Erythroblast (primary cell): ENCODE measurements around the gene SERTAD2.

Experiments
- DNase-seq, 2 experiments: peaks; one replicate each; lab custom pipeline; 2025; lab: John Stamatoyannopoulos, UW
- GATA1 ChIP-seq: IDR thresholded peaks from 2 replicates; pipeline ENCODE4 v1.6.1; 2011; ENCODE audit warnings: low read depth, mild to moderate bottlenecking, control low read depth, low read length, moderate library complexity
- POLR2A ChIP-seq: IDR thresholded peaks from 2 replicates; pipeline ENCODE4 v1.6.1; 2011; ENCODE audit warnings: mild to moderate bottlenecking, low read length

Gene SERTAD2

GRCh38 chr2:64625299-64626145, 28.2 kb downstream of the SERTAD2 start:
- TF ChIP-seq GATA1 (no peak), POLR2A (no peak)
- no peak for DNase-seq

- no peak for TF ChIP-seq GATA1
- no peak for TF ChIP-seq POLR2A
- DNase-seq = no peak
Observed at GRCh38 chr2:64624862-64625261, 28.9 kb downstream of the SERTAD2 start.

- no peak for DNase-seq
- TF ChIP-seq GATA1 (no peak), POLR2A (no peak)
Observed at GRCh38 chr2:64624108-64624610, 29.6 kb downstream of the SERTAD2 start.

GRCh38 chr2:64623242-64623850, 30.4 kb downstream of the SERTAD2 start:
- DNase-seq = no peak
- TF ChIP-seq POLR2A = no peak
- TF ChIP-seq GATA1 = no peak

DNA sequence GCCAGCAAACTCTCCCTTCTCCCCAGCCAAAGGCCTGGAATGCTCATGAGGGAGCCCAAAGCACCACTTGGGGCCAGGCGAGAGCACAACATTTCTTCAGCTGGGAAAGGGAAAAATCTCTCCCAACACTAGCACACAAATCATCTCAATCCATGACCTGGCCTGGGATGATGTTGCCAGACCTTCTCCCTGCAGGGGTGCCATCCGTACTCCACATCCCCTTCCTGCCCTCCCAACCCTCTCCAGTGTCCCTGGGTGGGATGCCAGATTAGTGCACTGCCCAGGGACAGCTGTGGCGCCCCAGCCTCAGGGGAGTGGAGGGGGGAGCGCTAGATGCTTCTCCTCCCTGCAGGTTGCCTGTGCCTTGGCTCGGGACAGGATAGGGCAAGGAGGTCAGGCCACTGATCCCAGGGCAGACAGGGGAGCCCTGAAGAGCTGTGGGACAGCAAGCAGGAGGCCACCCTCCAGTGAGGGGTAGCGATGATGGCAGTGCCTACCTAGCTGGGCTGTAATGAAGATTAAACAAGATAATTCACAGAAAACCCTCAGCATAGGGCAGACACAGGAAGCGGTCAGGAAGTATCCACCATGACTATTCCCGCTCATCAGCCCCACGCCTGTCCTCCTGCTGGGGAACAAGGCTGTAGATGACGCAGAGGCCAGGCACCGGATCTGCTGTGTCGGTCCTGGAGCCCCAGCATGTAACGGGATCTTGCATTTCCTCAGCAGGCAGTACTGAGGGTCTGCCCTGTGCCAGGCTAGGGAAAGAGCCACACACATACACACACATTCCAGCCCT, 31.1 kb downstream of the SERTAD2 start:
- no peak for TF ChIP-seq POLR2A
- no peak for TF ChIP-seq GATA1
- DNase-seq = no peak

DNA sequence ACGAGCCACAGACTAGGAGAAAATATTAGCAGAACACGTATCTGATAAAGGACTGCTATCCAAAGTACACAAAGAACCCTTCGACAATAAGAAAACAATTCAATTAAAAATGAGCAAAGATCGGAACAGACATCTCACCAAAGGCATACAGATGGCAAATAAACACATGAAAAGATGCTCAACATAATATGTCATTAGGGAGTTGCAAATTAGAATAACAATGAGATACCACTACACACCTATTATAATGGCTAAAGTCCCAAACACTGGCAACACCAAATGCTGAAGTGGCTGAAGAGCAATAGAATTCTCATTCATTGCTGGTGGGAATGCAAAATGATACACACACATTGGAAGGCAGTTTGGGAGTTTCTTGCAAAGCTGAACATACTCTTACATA, 33.1 kb downstream of the SERTAD2 start:
- TF ChIP-seq GATA1 = no peak
- TF ChIP-seq POLR2A = no peak
- DNase-seq = no peak

GRCh38 chr2:64617631-64618151, 36.0 kb downstream of the SERTAD2 start:
- no peak for TF ChIP-seq POLR2A
- no peak for TF ChIP-seq GATA1
- no peak for DNase-seq

GRCh38 chr2:64615844-64616536, 37.7 kb downstream of the SERTAD2 start:
- TF ChIP-seq GATA1 (no peak), POLR2A (no peak)
- no peak for DNase-seq

GRCh38 chr2:64615192-64615763, 38.4 kb downstream of the SERTAD2 start:
- TF ChIP-seq GATA1 = no peak
- no peak for TF ChIP-seq POLR2A
- DNase-seq = no peak

DNA sequence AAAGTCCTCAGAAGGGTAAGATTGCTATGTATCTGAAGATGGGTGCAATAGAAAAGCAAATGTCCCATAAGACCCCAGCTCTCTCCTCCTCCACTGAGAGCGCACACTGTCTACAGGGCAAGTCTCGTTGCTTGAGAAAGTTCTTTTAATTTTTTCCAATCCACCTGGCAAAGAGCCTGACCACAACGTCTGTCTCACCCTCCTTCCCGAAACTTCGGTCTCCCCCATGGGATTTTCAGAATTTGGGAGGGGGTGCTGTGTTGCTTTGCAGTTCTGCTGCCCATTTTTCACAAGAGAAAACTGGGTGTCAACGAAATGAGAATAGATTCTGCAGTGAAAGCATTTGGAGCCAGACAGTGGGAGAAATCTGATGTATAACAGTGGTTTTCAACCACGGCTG, 40.4 kb downstream of the SERTAD2 start:
- DNase-seq = no peak
- no peak for TF ChIP-seq GATA1
- no peak for TF ChIP-seq POLR2A

DNA sequence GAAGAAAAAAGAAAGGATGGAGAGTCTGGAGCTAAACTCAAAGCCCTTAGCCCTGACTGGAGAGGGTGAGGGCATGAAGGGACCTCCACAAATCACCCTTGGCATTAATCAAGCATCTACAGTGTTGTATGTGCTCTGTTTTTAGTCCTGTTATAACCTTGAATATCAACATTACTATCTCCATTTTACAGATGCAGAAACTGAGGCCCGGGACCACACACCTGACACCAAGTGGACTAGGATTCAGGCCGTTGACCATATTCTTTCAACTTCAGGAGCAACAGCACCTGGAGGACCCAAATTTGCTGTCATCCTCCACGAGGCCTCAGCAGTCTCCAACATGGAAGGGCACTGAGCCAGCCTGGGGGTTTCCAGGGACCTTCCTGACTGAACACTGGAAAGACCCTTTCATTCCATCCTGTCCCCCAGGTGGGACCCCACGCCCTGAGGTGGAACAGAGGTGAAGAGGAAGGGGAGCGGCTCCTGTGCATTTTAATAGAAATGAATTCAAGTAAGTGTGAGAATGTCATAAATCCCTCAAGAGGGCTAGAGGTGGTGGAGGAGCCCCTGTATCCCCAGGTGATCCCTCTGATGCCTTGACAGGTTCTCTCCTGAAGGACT, 41.0 kb downstream of the SERTAD2 start:
- TF ChIP-seq POLR2A (no peak), GATA1 (no peak)
- no peak for DNase-seq

- no peak for DNase-seq
- TF ChIP-seq POLR2A = no peak
- no peak for TF ChIP-seq GATA1
Observed at GRCh38 chr2:64610316-64610855, 43.3 kb downstream of the SERTAD2 start.
